GM19438 (cell line): ENCODE data around the gene NOTCH1.
"Not testable (repeated sequence)": the region's sequence is repeated elsewhere in the genome, so short reads cannot be mapped to it uniquely, and the experiment has no call there.

Experiments used
- ATAC-seq: cut with Tn5 transposase; IDR thresholded peaks from one replicate; pipeline ENCODE4 v1.9.1; 2021; ENCODE audit warnings: low read depth; ENCODE audit not compliant: unreplicated experiment

Gene NOTCH1

GRCh38 chr9:136565715-136566552 lies 20.1 kb upstream of the NOTCH1 start:
- no peak for ATAC-seq

- no peak for ATAC-seq
These were observed 19.4 kb upstream of the NOTCH1 start for GRCh38 chr9:136565086-136565714.

- peak; percentile 76 for ATAC-seq
These were observed 18.6 kb upstream of the NOTCH1 start for GRCh38 chr9:136564379-136564988.

- ATAC-seq: no peak
These were observed 17.9 kb upstream of the NOTCH1 start for GRCh38 chr9:136563646-136564325.

- ATAC-seq: no peak
These were observed 17.1 kb upstream of the NOTCH1 start for GRCh38 chr9:136562746-136563495.

- no peak for ATAC-seq
These were observed 15.9 kb upstream of the NOTCH1 start for GRCh38 chr9:136561779-136562178.

- ATAC-seq: no peak
These were observed 14.7 kb upstream of the NOTCH1 start for GRCh38 chr9:136560586-136560985.

GRCh38 chr9:136559371-136559770 lies 13.5 kb upstream of the NOTCH1 start:
- ATAC-seq: not testable (repeated sequence)

GRCh38 chr9:136558846-136559245 lies 13.0 kb upstream of the NOTCH1 start:
- ATAC-seq: not testable (repeated sequence)

GRCh38 chr9:136558373-136558772 lies 12.5 kb upstream of the NOTCH1 start:
- ATAC-seq: no peak

GRCh38 chr9:136557036-136557435 lies 11.2 kb upstream of the NOTCH1 start:
- no peak for ATAC-seq

GRCh38 chr9:136556166-136556565 lies 10.3 kb upstream of the NOTCH1 start:
- ATAC-seq: no peak

- ATAC-seq: no peak
These were observed 9.0 kb upstream of the NOTCH1 start for GRCh38 chr9:136554870-136555269.

GRCh38 chr9:136553581-136553980 lies 7.7 kb upstream of the NOTCH1 start:
- no peak for ATAC-seq

- no peak for ATAC-seq
These were observed 6.4 kb upstream of the NOTCH1 start for GRCh38 chr9:136552117-136552703.

GRCh38 chr9:136551401-136552116 lies 5.7 kb upstream of the NOTCH1 start:
- ATAC-seq: no peak

GRCh38 chr9:136550439-136551289 lies 4.8 kb upstream of the NOTCH1 start:
- no peak for ATAC-seq
